K562 treated with DMSO at 1 percent for 48 hours (cell line): ENCODE results near the gene PFAS. TPM values are rescaled to one million over a fixed set of nuclear protein-coding genes. Genes with fewer than 3 reads are reported as not detected.

Experiments
- total RNA-seq: library from RNA; unstranded; fragments of 300-600 nt; gene quantifications from 2 replicates; pipeline ENCODE4 v1.2.3, GENCODE V29; 2022; ENCODE audit warnings: low replicate concordance; ENCODE audit errors: extremely low read depth

Gene PFAS, protein sequence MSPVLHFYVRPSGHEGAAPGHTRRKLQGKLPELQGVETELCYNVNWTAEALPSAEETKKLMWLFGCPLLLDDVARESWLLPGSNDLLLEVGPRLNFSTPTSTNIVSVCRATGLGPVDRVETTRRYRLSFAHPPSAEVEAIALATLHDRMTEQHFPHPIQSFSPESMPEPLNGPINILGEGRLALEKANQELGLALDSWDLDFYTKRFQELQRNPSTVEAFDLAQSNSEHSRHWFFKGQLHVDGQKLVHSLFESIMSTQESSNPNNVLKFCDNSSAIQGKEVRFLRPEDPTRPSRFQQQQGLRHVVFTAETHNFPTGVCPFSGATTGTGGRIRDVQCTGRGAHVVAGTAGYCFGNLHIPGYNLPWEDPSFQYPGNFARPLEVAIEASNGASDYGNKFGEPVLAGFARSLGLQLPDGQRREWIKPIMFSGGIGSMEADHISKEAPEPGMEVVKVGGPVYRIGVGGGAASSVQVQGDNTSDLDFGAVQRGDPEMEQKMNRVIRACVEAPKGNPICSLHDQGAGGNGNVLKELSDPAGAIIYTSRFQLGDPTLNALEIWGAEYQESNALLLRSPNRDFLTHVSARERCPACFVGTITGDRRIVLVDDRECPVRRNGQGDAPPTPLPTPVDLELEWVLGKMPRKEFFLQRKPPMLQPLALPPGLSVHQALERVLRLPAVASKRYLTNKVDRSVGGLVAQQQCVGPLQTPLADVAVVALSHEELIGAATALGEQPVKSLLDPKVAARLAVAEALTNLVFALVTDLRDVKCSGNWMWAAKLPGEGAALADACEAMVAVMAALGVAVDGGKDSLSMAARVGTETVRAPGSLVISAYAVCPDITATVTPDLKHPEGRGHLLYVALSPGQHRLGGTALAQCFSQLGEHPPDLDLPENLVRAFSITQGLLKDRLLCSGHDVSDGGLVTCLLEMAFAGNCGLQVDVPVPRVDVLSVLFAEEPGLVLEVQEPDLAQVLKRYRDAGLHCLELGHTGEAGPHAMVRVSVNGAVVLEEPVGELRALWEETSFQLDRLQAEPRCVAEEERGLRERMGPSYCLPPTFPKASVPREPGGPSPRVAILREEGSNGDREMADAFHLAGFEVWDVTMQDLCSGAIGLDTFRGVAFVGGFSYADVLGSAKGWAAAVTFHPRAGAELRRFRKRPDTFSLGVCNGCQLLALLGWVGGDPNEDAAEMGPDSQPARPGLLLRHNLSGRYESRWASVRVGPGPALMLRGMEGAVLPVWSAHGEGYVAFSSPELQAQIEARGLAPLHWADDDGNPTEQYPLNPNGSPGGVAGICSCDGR (N-terminal part only)
- not detected in 2 replicates for total RNA-seq

DNA sequence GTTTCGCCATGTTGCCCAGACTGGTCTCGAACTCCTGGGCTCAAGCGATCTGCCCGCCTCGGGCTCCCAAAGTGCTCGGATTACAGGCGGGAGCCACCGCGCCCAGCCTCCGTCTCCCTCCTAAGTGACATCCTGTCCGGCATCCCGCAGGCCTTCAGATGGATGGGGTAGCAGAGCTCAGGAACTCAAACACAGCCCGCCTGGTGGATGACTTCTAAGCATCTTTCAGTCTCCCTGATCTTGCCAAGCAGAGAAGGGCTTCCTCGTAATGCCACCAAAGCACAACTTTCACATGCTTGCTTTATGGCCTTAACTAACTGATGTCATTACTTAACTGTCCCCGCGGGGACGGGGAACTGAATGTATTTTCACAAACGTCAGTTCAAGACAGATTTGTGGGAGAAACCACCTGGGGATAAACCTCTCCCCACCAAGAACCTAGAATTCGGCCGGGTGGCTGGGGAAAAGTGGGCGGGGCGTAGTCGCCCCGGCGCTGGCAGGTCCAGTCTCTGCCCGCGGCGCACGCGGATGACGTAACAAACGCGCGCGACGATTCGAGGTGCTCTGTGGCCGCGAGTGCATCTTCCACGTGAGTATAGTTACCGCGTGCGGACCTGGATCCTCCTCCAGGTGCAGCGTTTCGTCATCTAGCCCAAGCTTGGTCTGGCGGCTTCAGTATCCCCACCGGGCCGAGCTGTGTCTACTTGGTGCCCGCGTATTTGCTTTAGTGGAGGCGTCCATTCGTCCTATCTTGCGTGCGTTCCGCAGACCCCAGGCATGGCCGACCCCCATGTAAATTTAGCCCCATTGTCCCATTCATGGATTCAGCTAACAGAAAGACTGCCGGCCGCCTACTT is at the start of gene PFAS:
Gene PFAS (plus strand): TSS at position 539 of the 857 bp plus-strand sequence. CDS start 4,649 bp downstream, outside the sequence.

DNA sequence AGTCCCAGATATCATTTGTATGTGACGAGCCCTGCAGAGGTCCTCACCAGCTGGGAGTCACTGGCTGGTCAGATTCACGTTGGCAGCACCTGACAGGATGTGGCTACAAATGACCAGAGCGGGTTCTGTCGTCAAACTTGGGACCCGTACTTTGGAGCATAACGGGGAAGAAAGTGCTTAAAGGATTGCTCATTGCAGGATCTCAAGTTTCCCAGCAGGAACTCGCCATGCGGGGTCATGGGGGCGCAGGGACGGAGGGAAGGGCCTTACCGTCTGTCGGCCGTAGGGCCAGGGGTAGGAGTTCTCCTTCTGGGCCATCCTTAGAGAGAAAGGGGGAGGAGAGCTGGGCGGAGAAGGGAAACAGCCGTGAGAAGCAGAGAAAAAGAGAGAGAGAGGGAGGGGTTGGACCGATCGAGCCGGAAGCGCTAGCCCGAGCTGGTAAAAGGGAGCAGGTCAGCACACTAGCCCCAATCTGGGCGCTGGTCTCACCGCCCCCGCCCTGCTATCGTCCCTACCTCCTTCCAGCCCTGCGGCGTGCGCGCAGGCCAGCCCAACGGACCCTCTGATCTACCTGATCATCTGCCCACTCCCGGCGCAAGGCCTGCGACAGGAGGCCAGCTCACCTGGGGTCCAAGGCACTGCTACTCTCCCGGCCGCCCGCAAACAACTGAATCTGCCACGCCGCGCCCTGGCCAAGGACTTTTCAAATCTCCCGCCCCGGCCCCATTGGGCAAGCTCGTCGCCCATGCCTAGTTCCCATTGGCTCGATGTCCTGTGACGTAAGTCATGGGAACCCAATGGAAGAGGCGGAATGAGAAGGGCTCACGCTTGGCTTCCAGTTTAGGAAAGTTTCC is 39.0 kb upstream of the PFAS start, which contains the start of gene AURKB:
Gene AURKB (minus strand): TSS at position 669 of the 854 bp plus-strand sequence. CDS start 351 bp downstream, at position 318.

DNA sequence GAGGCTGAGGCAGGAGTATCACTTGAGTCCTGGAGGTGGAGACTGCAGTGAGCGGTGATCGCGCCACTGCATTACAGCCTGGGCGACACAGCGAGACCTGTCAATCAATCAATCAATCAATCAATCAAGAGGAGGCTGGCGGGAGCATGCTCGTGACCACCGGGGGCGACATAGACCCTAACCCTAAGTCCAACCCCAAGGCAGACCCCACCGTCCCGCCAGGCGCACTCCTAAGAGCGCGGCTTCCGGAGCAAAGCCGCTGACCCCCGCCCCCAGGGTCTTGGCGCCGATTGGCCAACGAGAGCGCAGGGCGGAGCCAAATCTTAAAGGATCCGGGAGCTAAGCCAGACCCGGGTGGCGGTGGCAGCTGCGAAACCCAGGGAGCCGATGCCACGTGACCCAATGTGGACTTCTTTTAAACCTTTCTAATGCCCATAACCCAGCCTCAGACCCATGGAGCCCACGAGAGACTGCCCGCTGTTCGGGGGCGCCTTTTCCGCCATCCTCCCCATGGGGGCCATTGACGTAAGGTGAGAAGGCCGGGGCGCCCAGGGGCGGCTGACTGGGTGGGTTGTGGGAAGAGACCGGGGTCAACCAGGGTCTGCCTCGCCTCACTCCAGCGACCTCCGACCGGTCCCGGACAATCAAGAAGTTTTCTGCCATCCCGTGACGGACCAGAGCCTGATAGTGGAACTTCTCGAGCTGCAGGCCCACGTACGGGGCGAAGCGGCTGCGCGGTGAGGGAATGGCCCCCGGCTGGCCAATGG is 39.4 kb downstream of the PFAS start, which contains the start of gene RANGRF:
Gene RANGRF (plus strand): TSS at position 335 of the 767 bp plus-strand sequence. CDS start 119 bp downstream, at position 454.

Other genes with a start within 250 kb of the PFAS start
- not detected in 2 replicates for gene GUCY2D, start 246.7 kb upstream of the PFAS start, total RNA-seq
- gene ALOX15B, start 210.2 kb upstream of the PFAS start, total RNA-seq = not detected in 2 replicates
- not detected in 2 replicates for gene ALOX12B, start 161.6 kb upstream of the PFAS start, total RNA-seq
- not detected in 2 replicates for gene ALOXE3, start 130.8 kb upstream of the PFAS start, total RNA-seq
- not detected in 2 replicates for gene HES7, start 125.2 kb upstream of the PFAS start, total RNA-seq
- not detected in 2 replicates for gene PER1, start 96.9 kb upstream of the PFAS start, total RNA-seq
- not detected in 2 replicates for gene VAMP2, start 86.3 kb upstream of the PFAS start, total RNA-seq
- not detected in 2 replicates for gene TMEM107, start 72.9 kb upstream of the PFAS start, total RNA-seq
- gene BORCS6, start 59.1 kb upstream of the PFAS start, total RNA-seq = not detected in 2 replicates
- gene AURKB, start 38.7 kb upstream of the PFAS start, total RNA-seq = not detected in 2 replicates
- not detected in 2 replicates for gene CTC1, start 1.2 kb upstream of the PFAS start, total RNA-seq
- gene RANGRF, start 39.4 kb downstream of the PFAS start, total RNA-seq = not detected in 2 replicates
- gene SLC25A35, start 46.1 kb downstream of the PFAS start, total RNA-seq = not detected in 2 replicates
- not detected in 2 replicates for gene ARHGEF15, start 61.0 kb downstream of the PFAS start, total RNA-seq
- gene ODF4, start 90.6 kb downstream of the PFAS start, total RNA-seq = not detected in 2 replicates
- 1,797 TPM in 1 of 2 replicates, not detected in the other for gene RPL26, start 133.9 kb downstream of the PFAS start, total RNA-seq
- not detected in 2 replicates for gene RNF222, start 148.5 kb downstream of the PFAS start, total RNA-seq
- gene NDEL1, start 186.6 kb downstream of the PFAS start, total RNA-seq = not detected in 2 replicates